ENCODE results near the gene NANOS2.

GRCh38 chr19:45883881-45884681, 30.5 kb downstream of the NANOS2 start:
- TF ChIP-seq IRF9 (CRISPR knock-in tag; IDR thresholded peaks at IDR 0.05; ENCODE audit: borderline replicate concordance) (no peak), GPN1 (CRISPR knock-in tag; IDR thresholded peaks at IDR 0.05; ENCODE audit: borderline replicate concordance) (no peak), JARID2 (CRISPR knock-in tag; IDR thresholded peaks at IDR 0.05; ENCODE audit: insufficient replicate concordance) (no peak), KLF11 (CRISPR knock-in tag; IDR thresholded peaks at IDR 0.05) (no peak), TCF12 (IDR thresholded peaks at IDR 0.05) (no peak), TCF12 (CRISPR knock-in tag; IDR thresholded peaks at IDR 0.05) (no peak), FOSL1 (CRISPR knock-in tag; IDR thresholded peaks at IDR 0.05; ENCODE audit: borderline replicate concordance) (no peak), ATF2 (CRISPR knock-in tag; IDR thresholded peaks at IDR 0.05) (no peak), SOX6 (IDR thresholded peaks at IDR 0.05) (no peak), SOX6 (CRISPR knock-in tag; IDR thresholded peaks at IDR 0.05) (no peak), ZNF468 (CRISPR knock-in tag; IDR thresholded peaks at IDR 0.05) (no peak), MTA1 (CRISPR knock-in tag; IDR thresholded peaks at IDR 0.05; ENCODE audit: borderline replicate concordance) (no peak), REST (IDR thresholded peaks at IDR 0.05; ENCODE audit: borderline replicate concordance in 1 of 2, low read depth in 1 of 2, low read length in 2 of 2) (no peak)

Measured in HepG2 (cell line).